EL (cell line): ENCODE measurements around the gene BSPRY.
"Not testable (repeated sequence)": the region's sequence is repeated elsewhere in the genome, so short reads cannot be mapped to it uniquely, and the experiment has no call there.

Experiments used
- DNase-seq: peaks from one replicate; pipeline ENCODE4 v3.0.0-alpha.2; 2016

The BSPRY gene

DNA sequence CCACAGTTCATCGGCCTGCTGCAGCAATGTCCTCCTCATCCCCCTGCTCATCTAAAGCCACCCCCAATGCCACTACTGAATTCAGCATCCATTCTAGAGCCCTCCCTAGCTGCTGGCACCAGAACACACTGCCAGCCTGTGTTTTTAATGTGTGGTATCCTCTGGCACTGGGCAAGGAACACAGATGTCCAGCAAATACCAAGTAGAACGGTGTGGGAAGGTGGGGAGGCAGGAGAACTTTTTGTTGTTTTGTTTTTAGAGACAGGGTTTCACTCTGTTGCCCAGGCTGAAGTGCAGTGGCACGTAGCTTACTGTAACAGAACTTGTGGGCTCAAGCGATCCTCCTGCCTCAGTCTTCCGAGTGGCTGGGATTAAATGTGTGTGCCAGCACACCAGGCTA lies 22.7 kb downstream of the BSPRY start:
- DNase-seq = no peak

DNA sequence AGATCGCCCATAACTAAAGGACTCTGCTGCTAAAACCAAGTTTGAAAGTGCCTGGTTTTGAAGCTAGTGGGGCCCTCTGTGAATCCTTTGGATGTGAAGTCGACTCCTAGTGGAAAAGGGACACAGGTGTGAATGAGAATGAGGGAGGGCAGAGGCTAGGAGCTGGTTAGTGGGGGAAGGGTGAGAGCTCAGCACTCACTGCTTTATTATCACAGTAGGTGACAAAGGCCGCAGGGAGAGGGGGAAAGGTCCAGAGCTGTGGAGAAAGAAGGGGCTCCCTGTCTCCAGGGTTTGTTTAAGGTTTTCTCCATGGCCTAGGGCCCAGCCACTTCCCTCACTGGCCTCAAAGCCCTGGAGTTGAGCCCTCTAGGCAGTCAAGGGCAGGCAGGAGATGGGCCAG lies 23.9 kb downstream of the BSPRY start:
- DNase-seq = no peak

DNA sequence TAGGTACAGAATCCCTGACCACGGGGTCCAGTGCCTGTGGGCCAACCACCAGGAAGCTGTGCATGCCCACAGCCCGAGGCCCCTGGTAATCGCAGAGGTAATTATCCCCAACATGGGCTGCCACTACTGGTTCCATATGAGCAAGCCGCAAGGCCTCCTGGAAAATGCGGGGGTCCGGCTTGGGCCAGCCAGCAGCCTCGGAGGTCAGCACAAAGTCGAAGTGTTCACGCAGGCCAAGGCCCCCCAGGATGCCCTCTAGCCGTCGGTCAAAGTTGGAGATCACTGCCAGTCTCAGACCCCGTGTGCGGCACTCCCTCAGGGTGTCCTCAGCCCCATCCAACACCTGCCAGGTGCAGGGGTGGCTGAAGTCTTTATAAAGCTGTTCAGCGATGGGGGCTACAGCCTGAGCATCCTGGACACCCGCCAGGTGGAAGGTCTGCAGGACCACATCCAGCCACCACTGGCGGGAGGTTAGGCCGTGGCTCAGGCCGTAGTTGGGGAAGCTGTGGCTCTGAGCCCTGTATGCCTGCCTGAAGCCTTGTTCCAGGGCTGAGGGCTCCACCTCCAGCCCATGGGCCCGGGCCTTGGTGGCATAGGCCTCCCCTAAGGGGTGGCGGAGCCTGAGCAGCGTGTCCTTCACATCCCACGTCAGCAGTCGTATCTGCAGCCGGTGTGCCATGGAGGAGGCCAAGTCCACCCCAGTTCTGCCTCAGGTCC lies 24.5 kb downstream of the BSPRY start:
- no peak for DNase-seq

DNA sequence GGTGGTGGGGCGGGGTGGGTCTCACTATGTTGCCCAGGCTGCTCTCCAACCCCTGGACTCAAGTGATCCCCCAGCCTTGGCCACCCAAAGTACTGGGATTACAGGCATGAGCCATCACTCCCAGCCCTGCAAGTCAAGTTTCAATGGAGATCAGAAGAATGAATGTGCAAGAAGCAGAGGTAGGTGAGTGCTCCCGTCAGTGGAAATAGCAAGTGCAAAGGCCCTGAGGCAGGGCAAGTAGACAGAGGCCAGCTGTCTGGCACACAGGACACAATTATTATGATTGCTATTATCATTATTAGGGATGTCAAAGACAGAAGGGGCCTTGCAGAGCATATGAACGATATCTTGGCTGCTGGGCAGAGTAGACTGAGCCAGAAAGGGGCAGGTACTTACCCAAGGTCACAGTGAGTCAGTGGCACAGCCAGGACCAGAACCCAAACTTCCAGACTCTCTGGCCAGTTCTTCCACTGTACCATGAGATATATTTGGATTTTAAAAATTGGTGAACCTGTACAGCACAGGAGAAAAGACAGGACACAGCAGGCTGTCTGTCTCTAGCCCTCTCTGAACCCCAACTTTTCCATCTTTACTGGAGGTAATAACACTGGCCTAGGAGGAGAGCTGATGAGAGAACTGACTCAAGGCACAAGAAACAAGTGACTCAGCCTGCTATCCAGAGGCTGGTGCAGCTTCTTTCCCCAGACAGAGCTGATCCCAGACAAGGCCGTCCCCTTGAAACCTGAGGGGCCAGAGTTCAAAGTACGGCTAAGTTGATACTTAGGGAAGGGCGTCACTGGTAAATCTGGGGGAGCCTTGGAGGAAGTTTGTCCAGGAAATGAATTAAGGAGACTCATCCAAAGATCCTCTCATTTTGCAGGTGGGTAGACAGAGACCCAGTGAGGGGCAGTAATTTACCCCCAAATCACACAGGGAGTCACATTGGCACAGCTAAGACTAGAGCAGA lies 26.0 kb downstream of the BSPRY start:
- peak; percentile 21 for DNase-seq

DNA sequence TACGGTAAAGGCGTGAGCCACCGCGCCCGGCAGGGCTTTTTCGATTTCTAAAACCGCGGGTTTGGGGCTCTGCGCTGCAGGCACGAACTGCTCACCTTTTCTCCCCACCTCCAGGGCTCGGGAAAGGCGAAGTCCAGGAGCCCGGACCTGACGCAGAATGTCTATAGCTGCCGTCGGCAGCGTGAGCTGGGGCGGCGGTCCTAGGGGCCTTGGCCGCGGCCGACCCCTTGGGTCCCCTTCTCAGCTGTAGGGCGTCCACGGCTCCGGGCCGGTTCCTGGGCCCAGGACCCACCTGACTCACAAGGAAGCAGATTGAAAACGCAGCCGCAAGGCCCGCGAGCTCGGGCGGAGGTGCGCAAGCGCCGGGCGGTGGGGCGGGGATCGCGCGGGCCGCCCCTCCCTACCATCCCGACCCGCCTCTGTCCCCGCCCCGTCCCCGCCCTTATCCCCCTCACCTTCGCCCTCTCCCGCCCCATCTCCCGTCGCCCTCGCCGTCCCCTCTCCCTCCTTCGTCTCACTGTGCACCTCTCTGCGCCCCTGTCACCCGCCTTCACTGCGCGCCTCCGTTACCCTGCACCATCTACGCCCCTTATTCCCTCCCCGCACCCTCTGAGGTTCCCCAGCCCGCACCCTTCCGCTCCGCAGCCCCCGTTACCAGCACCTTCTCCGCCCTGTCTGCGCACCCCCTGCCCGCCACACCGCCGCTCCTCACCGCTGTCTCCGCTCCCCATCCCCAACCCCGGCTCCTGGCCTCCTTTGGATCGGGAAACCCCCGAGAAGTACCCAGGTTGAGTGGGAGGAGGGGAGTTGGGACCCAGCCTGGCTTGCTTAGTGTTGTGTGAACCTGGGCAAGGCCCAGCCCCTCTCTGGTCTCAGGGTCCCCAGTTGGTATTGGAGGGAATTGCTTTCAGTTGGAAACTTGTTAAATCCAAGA lies 27.6 kb downstream of the BSPRY start, which contains the start of gene HDHD3:
Gene HDHD3, minus strand, starts transcription at position 353 of the 934 bp plus-strand sequence. CDS start 2,632 bp downstream, outside the sequence.
- DNase-seq = peak; percentile 79

DNA sequence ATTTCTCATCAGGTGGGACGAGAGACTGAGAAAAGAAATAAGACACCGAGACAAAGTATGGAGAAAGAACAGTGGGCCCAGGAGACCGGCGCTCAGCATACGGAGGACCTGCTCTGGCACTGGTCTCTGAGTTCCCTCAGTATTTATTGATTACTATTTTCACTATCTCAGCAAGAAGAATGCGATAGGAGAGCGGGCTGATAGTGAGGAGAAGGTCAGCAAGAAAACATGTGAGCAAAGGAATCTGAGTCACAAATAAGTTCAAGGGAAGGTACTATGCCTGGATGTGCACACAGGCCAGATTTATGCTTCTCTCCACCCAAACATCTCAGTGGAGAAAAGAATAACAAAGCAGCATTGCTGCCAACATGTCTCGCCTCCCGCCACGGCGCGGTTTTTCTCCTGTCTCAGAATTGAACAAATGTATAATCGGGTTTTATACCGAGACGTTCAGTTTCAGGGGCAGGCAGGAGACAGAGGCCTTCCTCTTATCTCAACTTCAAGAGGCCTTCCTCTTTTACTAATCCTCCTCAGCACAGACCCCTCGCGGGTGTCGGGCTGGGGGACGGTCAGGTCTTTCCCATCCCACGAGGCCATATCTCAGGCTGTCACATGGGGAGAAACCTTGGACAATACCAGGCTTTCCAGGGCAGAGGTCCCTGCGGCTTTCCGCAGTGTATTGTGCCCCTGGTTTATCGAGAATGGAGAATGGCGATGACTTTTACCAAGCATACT lies 29.9 kb downstream of the BSPRY start:
- not testable (repeated sequence) for DNase-seq

DNA sequence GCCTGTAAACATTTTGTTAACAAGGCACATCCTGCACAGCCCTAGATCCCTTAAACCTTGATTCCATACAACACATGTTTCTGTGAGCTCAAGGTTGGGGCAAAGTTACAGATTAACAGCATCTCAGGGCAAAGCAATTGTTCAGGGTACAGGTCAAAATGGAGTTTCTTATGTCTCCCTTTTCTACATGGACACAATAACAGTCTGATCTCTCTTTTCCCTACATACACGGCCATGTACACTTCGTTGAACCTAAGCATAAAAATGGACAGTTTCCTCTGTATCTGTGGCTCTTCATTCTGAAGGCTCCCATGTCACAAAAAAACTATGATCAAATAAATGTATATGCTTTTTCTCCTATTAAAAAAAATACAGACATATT lies 30.5 kb downstream of the BSPRY start:
- not testable (repeated sequence) for DNase-seq

DNA sequence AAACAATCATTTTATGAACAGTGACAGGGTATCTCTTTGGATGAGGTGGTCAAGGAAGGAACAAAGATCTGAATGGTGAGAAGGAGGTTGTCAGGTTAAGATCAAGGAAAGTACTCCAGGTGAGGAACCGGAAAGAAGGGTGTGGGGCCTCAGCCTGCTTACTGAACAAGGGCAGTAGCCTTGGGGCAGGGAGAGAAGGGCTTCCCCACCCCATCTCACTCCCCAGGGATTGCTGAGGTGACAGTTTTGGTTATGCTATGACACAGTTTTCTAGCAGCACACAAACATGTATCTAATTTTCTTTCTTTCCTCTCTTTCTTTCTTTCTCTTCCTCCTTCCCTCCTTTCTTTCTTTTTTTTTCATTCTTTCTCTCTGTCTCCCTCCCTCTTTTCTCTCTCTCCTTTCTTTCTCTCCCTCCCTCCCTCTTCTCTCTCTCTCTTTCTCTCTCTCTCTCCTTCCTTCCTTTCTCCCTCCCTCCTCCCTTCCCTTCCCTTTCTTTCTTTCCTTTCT lies 31.6 kb downstream of the BSPRY start:
- no peak for DNase-seq

DNA sequence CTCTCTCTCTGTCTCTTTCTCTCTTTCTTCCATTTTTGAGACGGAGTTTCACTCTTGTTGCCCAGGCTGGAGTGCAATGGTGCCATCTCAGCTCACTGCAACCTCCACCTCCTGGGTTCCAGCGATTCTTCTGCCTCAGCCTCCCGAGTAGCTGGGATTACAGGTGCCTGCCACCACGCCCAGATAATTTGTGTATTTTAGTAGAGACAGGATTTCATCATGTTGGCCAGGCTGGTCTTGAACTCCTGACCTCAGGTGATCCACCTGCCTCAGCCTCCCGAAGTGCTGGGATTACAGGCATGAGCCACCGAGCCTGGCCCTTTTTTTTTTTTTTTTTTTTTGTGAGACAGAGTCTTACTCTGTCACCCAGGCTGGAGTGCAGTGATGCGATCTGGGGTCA lies 32.1 kb downstream of the BSPRY start:
- not testable (repeated sequence) for DNase-seq

DNA sequence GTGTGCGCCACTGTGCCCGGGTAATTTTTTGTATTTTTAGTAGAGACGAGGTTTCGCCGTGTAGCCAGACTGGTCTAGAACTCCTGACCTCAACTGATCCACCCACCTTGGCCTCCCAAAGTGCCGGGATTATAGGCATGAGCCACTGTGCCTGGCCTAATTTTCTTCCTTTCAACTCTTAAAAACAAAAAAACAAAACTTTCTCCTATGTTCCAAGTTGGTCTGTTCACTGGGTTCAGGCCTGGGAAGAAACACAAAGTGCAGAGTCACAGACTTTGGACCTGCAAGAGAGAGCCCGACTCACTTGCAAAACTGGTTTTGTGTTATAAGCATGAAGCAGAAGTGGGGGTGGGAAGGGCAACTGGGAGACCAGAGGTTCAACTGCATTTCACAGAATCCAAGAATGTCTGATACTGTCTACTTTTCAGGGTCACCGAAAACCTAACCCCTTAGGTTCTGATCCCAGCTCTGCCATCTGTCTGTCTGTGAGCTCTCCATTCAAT lies 32.6 kb downstream of the BSPRY start:
- DNase-seq = no peak

DNA sequence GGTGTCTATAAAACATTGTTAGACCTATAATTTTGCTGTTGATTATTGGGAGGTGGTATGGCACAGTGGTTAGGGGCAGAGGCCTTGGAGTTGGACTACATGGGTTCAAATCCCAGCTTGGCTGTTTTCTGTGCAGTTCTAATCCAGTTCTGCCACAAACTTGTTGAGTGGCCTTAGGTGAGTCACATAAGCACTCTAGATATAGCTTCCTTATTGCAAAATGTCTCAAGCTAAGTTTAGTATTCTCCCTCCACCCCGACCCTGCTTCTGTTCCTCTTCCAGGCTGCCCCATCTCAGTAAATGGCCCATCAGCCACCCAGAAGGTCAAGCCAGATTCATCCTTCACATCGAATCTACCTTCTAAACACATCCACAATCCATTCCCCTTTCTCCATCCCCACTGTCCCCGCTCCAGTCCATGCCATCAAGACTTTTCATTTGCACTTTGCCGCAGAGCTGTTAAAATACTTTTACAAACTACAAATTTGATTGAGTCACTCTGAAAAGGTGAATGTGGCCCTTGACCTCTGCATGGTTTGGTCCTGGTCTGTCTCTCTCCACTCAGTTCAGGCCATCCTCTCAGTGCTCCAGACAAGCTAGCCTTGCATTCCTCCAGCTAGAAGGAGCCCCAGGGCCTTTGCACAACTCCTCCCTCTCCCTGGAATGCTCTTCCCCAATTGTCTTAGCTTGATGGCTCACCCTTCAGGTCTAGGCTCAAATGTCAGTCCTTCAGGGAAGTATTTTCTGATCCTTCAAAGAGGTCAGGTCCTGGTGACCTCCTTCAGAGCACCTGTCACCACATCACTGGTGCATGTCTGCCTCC lies 37.4 kb downstream of the BSPRY start:
- no peak for DNase-seq

DNA sequence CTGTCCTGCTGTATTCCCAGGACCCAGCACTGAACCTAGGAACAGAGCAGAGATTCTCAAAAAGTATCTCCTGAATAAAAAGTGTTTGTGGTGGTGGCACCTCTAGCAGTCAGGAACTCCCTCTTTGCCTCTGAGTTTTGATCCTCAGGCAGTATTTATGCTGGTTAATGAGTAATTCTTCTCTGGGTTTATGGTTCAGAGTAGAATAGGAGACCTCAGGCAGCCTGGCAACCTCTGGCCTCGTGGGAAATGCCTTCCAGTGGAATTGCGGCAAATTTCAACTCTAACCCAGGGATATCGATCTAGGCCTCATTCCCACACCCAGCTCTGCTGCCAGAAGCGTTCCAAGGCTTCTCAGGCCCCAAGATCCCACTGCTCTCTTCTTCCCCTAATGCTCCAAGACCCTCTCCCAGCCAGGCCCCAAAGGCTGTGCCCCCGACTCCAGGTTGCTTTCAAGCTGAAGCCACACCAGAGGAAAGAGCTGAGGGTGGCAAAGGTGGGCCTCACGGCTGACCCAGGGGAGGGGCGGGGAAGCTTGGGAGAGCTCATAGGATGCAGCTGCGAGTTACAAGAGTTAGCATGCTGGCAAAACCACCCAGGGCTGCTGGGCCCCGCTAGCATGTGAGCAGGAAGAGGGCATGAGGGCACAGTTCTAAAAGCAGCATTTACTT lies 38.4 kb downstream of the BSPRY start:
- DNase-seq = no peak

DNA sequence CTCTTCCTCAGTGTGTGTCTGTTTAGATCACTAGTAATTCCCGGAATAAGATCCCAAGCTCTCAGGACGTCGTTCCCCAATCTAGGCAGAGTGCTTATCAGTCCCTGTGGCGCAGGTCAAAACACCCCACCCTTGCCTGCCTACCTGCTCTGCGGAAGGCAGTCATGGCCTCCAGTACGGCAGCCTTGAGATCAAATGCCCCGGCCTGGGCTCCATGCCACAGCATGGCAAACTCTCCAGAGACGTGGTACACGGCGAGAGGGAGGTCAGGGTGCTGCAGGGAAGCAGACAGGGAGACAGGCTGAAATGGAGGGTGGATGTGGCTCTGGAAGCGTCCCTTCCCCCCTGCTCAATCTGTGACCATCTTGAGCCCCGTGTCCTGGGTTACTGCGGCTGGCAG lies 39.5 kb downstream of the BSPRY start:
- no peak for DNase-seq

DNA sequence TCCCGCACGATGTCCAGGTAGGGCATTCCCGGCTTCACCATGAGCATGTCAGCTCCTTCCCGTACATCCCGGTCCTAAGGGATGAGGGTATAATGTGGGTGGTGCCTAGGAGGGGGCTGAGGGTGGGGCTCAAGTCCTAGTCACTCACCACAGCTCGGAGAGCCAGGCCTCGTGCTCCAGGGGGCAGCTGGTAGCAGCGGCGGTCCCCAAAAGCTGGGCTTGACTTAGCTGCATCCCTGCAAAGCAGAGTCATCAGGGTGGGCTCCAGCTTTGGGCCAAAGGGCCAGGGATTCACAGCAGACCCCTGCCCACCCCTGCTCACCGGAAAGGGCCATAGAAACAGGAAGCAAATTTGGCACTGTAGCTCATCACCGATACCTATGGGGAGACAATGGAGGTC lies 40.1 kb downstream of the BSPRY start:
- no peak for DNase-seq

DNA sequence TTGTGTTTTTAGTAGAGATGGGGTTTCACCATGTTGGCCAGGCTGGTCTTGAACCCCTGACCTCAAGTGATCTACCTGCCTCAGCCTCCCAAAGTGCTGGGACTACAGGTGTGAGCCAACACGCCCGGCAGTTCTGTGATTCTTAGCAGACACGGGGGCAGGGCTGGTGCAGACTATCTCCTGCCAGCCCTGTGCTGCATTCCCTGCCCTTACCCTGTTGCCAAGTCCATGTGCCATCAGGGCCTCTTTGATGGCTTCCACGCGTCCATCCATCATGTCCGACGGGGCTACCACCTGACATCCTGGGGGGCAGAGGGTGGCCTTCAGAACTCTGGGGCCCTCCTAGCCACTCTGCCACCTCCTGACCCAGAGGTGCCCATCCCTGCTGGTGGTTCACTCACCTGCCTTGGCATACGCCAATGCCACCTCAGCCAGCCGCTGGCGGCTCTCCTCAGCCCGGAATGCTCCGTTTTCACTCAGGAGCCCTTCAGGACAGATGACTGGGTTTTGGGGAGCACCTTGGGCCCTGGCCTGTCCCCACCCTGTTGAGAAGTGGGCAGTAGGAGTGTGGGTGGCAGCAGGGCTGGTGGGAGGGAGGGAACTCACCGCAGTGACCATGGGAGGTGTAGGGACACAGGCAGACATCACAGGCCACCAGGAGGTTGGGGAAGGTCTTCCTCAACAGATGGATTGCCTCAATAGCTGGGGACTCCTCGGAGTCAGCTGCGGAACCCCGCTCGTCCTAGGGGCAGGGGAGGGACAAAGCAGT lies 41.0 kb downstream of the BSPRY start:
- no peak for DNase-seq

DNA sequence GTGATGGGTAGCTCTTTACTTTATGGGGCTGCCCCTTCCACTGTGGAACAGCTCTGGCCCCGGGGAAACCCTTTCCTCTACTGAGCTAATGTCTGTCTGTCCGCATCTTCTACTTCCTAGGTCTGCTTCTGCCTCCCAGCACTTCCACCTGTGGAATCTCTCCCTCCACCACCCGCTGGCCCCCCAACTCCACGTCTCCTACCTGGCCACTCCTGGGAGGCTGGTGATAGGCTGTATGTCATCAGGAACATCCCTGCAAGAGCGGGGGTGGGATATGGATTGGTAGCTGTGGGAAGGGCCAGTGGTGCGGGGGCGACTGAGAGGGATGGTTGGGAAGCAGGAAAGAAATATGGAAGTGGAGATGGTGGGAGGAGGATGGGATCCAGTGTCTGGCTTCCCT lies 42.6 kb downstream of the BSPRY start:
- DNase-seq = no peak

DNA sequence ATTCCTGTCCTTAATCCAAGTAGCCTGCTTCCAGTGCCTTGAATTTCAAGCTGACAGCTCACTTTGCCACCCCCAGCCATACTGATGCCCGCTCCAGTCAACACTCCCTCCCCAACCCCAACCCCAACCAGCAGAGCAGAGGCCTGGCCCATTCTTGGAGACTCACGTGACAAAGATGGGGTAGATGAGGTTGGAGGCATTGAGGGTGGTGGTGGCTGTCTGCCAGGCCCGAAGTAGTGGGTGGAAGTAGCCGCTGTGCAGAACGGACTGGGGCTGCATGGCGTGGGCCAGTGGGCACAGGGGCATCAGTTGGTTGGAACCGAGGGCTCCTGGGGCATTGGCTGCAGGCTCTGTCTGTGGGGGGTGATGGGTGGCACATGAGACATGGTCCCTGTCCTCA lies 43.9 kb downstream of the BSPRY start:
- no peak for DNase-seq

DNA sequence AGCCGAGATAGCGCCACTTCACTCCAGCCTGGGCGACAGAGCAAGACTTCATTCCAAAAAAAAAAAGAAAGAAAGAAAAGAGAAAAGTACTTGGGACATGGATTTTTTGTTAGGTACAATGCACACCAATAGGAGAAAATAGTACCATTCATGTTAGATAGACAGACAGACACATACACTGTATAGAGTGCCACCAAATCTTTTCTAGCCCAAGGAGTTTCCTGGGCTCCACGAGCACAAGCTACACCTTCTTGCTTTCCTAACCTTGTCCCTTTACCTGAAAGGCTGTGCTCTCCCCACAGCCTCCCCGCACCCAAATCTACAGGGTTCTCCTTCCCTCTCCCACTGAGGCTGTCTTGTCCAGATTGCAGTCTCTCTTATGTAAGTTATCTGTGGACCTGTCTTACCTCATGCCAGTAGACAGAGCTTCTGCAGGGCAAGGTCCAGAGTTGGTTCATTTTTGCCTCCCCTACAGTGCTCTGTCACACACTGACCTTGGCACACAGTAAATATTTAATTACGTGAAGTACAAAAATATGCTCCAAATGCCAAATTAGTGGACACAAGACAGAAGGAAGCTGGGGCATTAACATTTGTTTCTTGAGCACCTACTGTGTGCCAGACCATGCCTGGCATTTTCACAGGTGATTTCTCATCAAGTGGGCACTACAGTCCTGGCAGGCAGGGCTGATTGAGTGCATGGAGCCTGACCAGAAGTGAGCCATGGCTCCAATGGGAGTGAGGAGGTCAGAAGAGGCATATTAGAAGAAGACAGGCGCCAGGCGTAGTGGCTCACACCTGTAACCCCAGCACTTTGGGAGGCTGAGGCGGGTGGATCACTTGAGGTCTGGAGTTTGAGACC lies 45.9 kb downstream of the BSPRY start:
- no peak for DNase-seq
